ENCODE measurements around the gene CFAP46. TPM values are rescaled to one million over a fixed set of nuclear protein-coding genes. Genes with fewer than 3 reads are reported as not detected.

CFAP46 gene
- total RNA-seq, 1 experiment from 2014 or later, result not detected

DNA sequence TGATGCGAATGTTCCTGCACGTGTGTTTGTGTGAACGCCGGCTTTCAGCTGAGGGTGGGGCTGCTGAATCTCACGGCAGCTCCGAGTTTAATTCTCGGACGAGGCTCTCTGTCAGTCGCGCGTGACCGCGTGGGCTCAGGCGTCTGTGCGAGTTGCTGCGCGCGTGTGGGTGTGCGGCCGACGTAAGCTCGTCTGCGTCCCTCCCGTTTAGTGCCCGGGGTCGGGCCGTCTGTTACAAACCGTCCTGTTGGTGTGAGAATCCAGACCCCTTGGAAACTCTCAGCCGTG, 41.6 kb upstream of the CFAP46 start:
- intact Hi-C loops (cut with micrococcal nuclease; ENCODE audit: unreplicated experiment), result no loop called here
- TF ChIP-seq, protein P1, sequence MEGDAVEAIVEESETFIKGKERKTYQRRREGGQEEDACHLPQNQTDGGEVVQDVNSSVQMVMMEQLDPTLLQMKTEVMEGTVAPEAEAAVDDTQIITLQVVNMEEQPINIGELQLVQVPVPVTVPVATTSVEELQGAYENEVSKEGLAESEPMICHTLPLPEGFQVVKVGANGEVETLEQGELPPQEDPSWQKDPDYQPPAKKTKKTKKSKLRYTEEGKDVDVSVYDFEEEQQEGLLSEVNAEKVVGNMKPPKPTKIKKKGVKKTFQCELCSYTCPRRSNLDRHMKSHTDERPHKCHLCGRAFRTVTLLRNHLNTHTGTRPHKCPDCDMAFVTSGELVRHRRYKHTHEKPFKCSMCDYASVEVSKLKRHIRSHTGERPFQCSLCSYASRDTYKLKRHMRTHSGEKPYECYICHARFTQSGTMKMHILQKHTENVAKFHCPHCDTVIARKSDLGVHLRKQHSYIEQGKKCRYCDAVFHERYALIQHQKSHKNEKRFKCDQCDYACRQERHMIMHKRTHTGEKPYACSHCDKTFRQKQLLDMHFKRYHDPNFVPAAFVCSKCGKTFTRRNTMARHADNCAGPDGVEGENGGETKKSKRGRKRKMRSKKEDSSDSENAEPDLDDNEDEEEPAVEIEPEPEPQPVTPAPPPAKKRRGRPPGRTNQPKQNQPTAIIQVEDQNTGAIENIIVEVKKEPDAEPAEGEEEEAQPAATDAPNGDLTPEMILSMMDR (IDR thresholded peaks at IDR 0.05; ENCODE audit: unreplicated experiment), result no peak
- H3K4me3 Mint-ChIP-seq (ENCODE audit: low read depth, unreplicated experiment), result no peak overlapping the region
- CTCF ChIA-PET, result no interaction called here
- H3K9me3 Mint-ChIP-seq (ENCODE audit: low read depth, unreplicated experiment), result no peaks in the 10 kb centered on the region
- no peak for DNase-seq
- no peaks in the 10 kb centered on the region for H3K4me1 Mint-ChIP-seq (ENCODE audit: low read depth, unreplicated experiment)
- H3K27ac Mint-ChIP-seq (ENCODE audit: unreplicated experiment), result no peak overlapping the region
- no TSS peak for BruUV-seq (replicated peaks)
- no peaks in the 10 kb centered on the region for H3K36me3 Mint-ChIP-seq (ENCODE audit: insufficient read depth, unreplicated experiment)
- H3K27me3 Mint-ChIP-seq (ENCODE audit: unreplicated experiment), result peaks cover 49% of the 10 kb centered on the region

DNA sequence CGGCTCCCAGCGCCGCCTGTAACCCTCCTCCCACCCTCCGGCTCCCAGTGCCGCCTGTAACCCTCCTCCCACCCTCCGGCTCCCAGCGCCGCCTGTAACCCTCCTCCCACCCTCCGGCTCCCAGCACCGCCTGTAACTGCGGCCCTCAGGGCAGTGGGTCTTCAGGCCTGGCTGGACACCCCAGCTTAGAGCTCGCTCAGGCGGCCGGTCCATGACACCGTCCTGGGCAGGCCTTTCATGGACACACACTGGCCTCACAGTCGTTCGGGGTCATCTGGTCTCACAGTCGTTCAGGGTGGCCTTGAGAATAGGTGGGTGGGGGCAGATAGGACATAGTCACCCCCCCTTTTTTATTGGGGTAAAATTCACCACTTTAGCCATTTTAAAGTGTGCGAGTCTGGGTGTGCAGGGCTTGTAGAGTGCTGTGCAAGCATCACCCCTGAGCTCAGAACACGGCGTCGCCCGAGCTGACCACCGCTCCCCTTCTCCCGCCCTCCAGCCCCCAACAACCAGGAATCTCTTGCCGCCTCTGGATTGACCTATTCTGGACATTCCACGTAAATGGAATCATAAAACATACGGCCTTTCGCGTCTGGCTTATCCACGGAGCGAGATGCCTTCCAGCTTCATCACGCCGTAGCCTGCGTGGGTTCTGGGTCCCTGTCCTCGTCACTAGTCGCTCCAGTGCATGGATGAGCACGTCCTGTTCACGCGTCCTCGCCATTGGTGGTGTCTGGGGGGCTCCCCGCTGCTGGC, 41.1 kb upstream of the CFAP46 start:
- DNase-seq, result no peak
- CTCF ChIA-PET, result no interaction called here
- Mint-ChIP-seq H3K9me3 (ENCODE audit: low read depth, unreplicated experiment) (no peaks in the 10 kb centered on the region), H3K4me1 (ENCODE audit: low read depth, unreplicated experiment) (no peaks in the 10 kb centered on the region), H3K27me3 (ENCODE audit: unreplicated experiment) (peaks cover 55% of the 10 kb centered on the region), H3K36me3 (ENCODE audit: insufficient read depth, unreplicated experiment) (no peaks in the 10 kb centered on the region), H3K27ac (ENCODE audit: unreplicated experiment) (no peak overlapping the region), H3K4me3 (ENCODE audit: low read depth, unreplicated experiment) (no peak overlapping the region)
- intact Hi-C loops (cut with micrococcal nuclease; ENCODE audit: unreplicated experiment), result no loop called here
- no TSS peak for BruUV-seq (replicated peaks)
- TF ChIP-seq, protein P1 (IDR thresholded peaks at IDR 0.05; ENCODE audit: unreplicated experiment), result no peak

DNA sequence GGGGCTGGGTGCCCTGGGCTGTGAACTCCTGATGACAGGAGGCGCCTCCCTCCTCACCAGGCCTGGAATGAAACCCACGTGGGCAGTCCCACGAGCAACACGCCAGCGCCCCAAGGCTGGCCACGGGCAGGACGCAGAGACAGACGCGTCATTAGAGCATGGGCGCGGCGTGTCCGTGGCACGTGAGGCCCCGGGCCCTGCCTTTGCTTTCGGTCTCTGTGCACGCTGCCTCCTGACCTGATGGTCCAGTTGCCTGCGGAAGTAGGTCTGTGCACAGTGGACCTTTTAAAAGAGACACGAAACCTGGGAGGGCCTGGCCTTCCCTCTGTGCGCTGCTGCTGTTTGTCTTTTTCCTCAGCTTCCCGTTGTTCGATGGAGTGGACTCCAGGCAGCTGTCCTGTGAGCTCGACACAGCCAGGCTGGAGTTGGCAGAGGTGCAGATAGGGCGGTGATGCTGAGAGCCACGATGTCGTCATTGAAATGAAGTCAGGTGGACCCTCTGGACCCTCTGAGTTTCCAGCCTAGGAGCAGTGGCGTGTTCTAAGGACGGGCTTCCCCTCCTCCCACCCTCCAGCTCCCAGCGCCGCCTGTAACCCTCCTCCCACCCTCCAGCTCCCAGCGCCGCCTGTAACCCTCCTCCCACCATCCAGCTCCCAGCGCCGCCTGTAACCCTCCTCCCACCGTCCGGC, 40.1 kb upstream of the CFAP46 start:
- CTCF ChIA-PET, result no interaction called here
- Mint-ChIP-seq H3K27me3 (ENCODE audit: unreplicated experiment) (peaks cover 59% of the 10 kb centered on the region), H3K36me3 (ENCODE audit: insufficient read depth, unreplicated experiment) (no peaks in the 10 kb centered on the region)

DNA sequence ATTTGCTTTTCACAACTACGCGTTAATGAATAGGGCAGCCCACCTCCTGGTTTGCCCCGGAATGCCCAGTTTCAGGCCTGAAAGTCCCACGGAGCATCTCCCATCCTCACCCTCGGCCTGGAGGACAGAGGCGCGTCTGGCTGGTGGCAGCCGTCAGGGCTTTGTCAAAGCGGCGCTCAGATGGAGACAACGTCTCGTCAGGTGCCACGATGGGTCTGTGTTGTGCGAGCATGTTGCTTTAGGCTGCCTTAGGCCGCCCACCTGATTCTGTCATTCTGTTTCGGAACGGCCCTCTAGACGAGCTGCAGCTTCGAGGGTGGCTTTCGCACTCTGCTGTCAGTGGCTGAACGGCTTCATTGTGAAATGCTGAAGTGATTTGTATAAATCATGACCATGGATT, 39.4 kb upstream of the CFAP46 start:
- no peak overlapping the region for H3K27ac Mint-ChIP-seq (ENCODE audit: unreplicated experiment)
- peaks cover 59% of the 10 kb centered on the region for H3K27me3 Mint-ChIP-seq (ENCODE audit: unreplicated experiment)
- H3K4me3 Mint-ChIP-seq (ENCODE audit: low read depth, unreplicated experiment), result no peak overlapping the region
- intact Hi-C loops (cut with micrococcal nuclease; ENCODE audit: unreplicated experiment), result no loop called here
- CTCF ChIA-PET, result no interaction called here
- H3K4me1 Mint-ChIP-seq (ENCODE audit: low read depth, unreplicated experiment), result no peaks in the 10 kb centered on the region
- BruUV-seq (replicated peaks), result no TSS peak
- H3K36me3 Mint-ChIP-seq (ENCODE audit: insufficient read depth, unreplicated experiment), result no peaks in the 10 kb centered on the region
- H3K9me3 Mint-ChIP-seq (ENCODE audit: low read depth, unreplicated experiment), result no peaks in the 10 kb centered on the region
- no peak for DNase-seq
- TF ChIP-seq, protein P1 (IDR thresholded peaks at IDR 0.05; ENCODE audit: unreplicated experiment), result no peak

More for the DNA sequence above, 40.1 kb upstream of the CFAP46 start:
- H3K27ac Mint-ChIP-seq (ENCODE audit: unreplicated experiment), result no peak overlapping the region
- TF ChIP-seq, protein P1 (IDR thresholded peaks at IDR 0.05; ENCODE audit: unreplicated experiment), result no peak
- no peaks in the 10 kb centered on the region for H3K4me1 Mint-ChIP-seq (ENCODE audit: low read depth, unreplicated experiment)
- BruUV-seq (replicated peaks), result no TSS peak
- intact Hi-C loops (cut with micrococcal nuclease; ENCODE audit: unreplicated experiment), result no loop called here
- no peak overlapping the region for H3K4me3 Mint-ChIP-seq (ENCODE audit: low read depth, unreplicated experiment)
- DNase-seq, result no peak
- H3K9me3 Mint-ChIP-seq (ENCODE audit: low read depth, unreplicated experiment), result no peaks in the 10 kb centered on the region

All from Calu3 (cell line).